Measurements from ENCODE around the gene GPR33. TPM values are rescaled to one million over a fixed set of nuclear protein-coding genes. Genes with fewer than 3 reads are reported as not detected.

The GPR33 gene
- total and polyA plus RNA-seq, 2 of the 8 experiments (the other 6 are each of a cell fraction or from before 2014, with no cell fraction given) = not detected

GRCh38 chr14:31441273-31442111 lies 46.3 kb downstream of the GPR33 start:
- DNase-seq (ENCODE audit: low read depth in 1 of 2, low spot score in 2 of 2) (no peak), FAIRE-seq (no peak)
- H2BK15ac ChIP-seq (ENCODE audit: low read length) = no peak overlapping the region
- no peak overlapping the region for H3K27ac ChIP-seq (ENCODE audit: low read depth, low read length)
- 82% methylated on average over 6 of the region's 7 CpGs; no CpG with 5 or more reads in 1 of the 2 experiments for WGBS, 2 experiments (ENCODE audit: extremely low coverage in 1 of 2, insufficient coverage in 1 of 2, insufficient read length in 1 of 2, insufficient replicate concordance in 2 of 2, low coverage in 1 of 2, low lambda C conversion rate in 2 of 2, missing lambda C conversion rate in 1 of 2)
- H4K5ac ChIP-seq (ENCODE audit: insufficient read length, low read depth, low read length) = no peak overlapping the region
- no peak overlapping the region for H3K4ac ChIP-seq (replicated peaks; ENCODE audit: insufficient read length, low read depth, low read length)
- H2BK20ac ChIP-seq (ENCODE audit: low read length) = no peak overlapping the region
- no peak overlapping the region for H2BK5ac ChIP-seq (ENCODE audit: low read depth, low read length)
- ChIA-PET POLR2A (ENCODE audit: partially characterized antibody) (no interaction called here), CTCF (ENCODE audit: partially characterized antibody) (interaction anchor here (0.6 kb wide), 4 partner anchors 10 to 972 kb away, joined by 3 to 4 read pairs (median 3); no protein-coding TSS in a partner anchor)
- no peak overlapping the region for H3K9ac ChIP-seq (replicated peaks in 1 of 4; ENCODE audit: extremely low read depth in 1 of 4, low read depth in 3 of 4, low read length in 3 of 4)
- H3K79me2 ChIP-seq (ENCODE audit: control insufficient read depth in 1 of 2, insufficient read depth in 2 of 2, low read length in 2 of 2) = no peaks in the 10 kb centered on the region
- H3K36me3 ChIP-seq (ENCODE audit: control insufficient read depth in 2 of 4, insufficient read depth in 4 of 4, low read length in 3 of 4) = peaks cover 0 to 2% (median 0%) of the 10 kb centered on the region in 4 experiments; a peak in 1 of 8 replicates
- no peak overlapping the region for H4K91ac ChIP-seq (replicated peaks; ENCODE audit: insufficient read length, low read length)
- no peaks in the 10 kb centered on the region for H4K20me1 ChIP-seq (replicated peaks in 1 of 2; ENCODE audit: control insufficient read depth in 1 of 2, insufficient read depth in 2 of 2, low read length in 2 of 2)
- peaks cover 5 to 6% of the 10 kb centered on the region in 2 experiments; a peak in 2 of 4 replicates for H3K9me3 ChIP-seq (ENCODE audit: insufficient read depth in 2 of 2, low read depth in 1 of 2, low read length in 1 of 2)
- no peak overlapping the region for H3K23ac ChIP-seq (ENCODE audit: insufficient read length)
- H2BK120ac ChIP-seq (replicated peaks; ENCODE audit: low read depth, low read length) = no peak overlapping the region
- H2AFZ ChIP-seq (ENCODE audit: low read length) = no peak overlapping the region
- peaks cover 0 to 1% (median 0%) of the 10 kb centered on the region in 4 experiments; a peak in 1 of 7 replicates for H3K27me3 ChIP-seq (replicated peaks in 1 of 4; ENCODE audit: control insufficient read depth in 3 of 4, extremely low read depth in 1 of 4, insufficient read depth in 3 of 4, low read length in 3 of 4)
- H3K4me2 ChIP-seq (ENCODE audit: insufficient read depth in 1 of 2, low read depth in 2 of 2, low read length in 2 of 2) = no peak overlapping the region
- no peak overlapping the region for H3K4me3 ChIP-seq (ENCODE audit: extremely low read depth in 1 of 4, insufficient read depth in 2 of 4, low read depth in 3 of 4, low read length in 4 of 4)
- TF ChIP-seq SUZ12 (IDR thresholded peaks at IDR 0.05; ENCODE audit: low read length) (no peak), TCF12 (IDR thresholded peaks at IDR 0.05; ENCODE audit: low read depth, low read length) (no peak), CHD1 (IDR thresholded peaks at IDR 0.05; ENCODE audit: low read depth, low read length) (no peak), BACH1 (IDR thresholded peaks at IDR 0.05; ENCODE audit: low read length) (no peak), JUND (IDR thresholded peaks at IDR 0.05; ENCODE audit: low read length) (no peak), CTBP2 (IDR thresholded peaks at IDR 0.05; ENCODE audit: borderline replicate concordance, insufficient read depth, insufficient read length, low read length) (no peak), SP4 (IDR thresholded peaks at IDR 0.05; ENCODE audit: low read length) (no peak), NANOG (IDR thresholded peaks at IDR 0.05; ENCODE audit: insufficient read depth, low read depth, low read length, poor library complexity, severe bottlenecking) (no peak), TBP (IDR thresholded peaks at IDR 0.05; ENCODE audit: low read depth, low read length) (no peak)
- H2BK12ac ChIP-seq (ENCODE audit: low read depth, low read length) = no peak overlapping the region
- no peak overlapping the region for H4K8ac ChIP-seq (ENCODE audit: extremely low read depth, insufficient read depth, low read length)
- no peak overlapping the region for H3K56ac ChIP-seq (replicated peaks; ENCODE audit: insufficient read length, low read depth, low read length)
- H3K18ac ChIP-seq (ENCODE audit: extremely low read depth, low read length) = no peak overlapping the region
- H3K23me2 ChIP-seq (ENCODE audit: low read depth, low read length) = no peaks in the 10 kb centered on the region
- H3K4me1 ChIP-seq (replicated peaks in 1 of 4; ENCODE audit: control insufficient read depth in 3 of 4, insufficient read depth in 4 of 4, low read length in 3 of 4) = no peaks in the 10 kb centered on the region
- H3K14ac ChIP-seq (ENCODE audit: insufficient read length) = no peak overlapping the region
- H2AK5ac ChIP-seq (ENCODE audit: low read depth, low read length) = no peak overlapping the region
- no peaks in the 10 kb centered on the region for H3K79me1 ChIP-seq (ENCODE audit: low read depth, low read length)

Data from H1 (cell line).